ENCODE data around the gene ABCA5. TPM values are rescaled to one million over a fixed set of nuclear protein-coding genes. Genes with fewer than 3 reads are reported as not detected.

ABCA5 gene
- total RNA-seq, 2 donors from 2014 or later: 2.7 to 2.8 TPM

DNA sequence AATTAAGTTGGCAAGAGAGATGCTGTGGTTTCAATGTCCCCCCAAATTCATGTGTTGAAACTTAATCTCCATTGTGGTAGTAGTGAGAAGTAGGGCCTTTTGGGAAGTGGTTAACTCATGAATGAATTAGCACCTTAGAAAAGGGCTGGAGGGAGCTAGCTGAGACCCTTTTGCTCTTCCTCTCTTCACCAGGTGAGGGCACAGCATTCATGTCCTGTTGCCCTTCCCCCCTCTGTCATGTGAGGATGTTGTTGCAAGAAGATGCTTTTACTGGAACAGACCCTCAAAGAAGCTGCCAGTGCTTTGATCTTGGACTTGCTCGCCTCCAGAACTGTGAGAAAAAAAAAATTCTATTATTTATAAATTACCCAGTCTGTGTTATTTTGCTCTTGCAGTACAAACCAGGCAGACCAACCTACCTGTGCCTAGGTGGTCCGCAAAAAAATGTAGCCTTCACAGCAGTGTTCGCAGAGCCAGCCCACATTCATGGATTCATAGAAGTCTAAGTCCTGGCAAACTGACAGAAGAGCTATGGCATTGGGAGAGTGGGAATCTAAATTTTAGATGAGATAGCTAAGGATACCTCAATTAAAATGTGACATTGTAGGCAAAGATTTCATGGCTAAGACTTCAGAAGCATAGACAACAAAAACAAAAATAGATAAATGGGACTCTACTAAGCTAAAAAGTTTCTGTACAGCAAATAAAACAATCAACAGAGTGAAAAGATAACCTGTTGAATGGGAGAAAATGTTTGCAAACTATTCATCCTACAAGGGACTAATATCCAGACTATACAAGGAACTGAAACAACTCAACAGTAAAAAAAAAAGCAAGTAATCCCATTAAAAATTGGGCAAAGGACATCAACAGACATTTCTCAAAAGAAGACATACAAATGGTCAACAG is 32.0 kb upstream of the ABCA5 start:
- TF ChIP-seq, protein P1, sequence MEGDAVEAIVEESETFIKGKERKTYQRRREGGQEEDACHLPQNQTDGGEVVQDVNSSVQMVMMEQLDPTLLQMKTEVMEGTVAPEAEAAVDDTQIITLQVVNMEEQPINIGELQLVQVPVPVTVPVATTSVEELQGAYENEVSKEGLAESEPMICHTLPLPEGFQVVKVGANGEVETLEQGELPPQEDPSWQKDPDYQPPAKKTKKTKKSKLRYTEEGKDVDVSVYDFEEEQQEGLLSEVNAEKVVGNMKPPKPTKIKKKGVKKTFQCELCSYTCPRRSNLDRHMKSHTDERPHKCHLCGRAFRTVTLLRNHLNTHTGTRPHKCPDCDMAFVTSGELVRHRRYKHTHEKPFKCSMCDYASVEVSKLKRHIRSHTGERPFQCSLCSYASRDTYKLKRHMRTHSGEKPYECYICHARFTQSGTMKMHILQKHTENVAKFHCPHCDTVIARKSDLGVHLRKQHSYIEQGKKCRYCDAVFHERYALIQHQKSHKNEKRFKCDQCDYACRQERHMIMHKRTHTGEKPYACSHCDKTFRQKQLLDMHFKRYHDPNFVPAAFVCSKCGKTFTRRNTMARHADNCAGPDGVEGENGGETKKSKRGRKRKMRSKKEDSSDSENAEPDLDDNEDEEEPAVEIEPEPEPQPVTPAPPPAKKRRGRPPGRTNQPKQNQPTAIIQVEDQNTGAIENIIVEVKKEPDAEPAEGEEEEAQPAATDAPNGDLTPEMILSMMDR (conservative IDR thresholded peaks at IDR 0.05): peak; percentile 82
- H3K9me3 Mint-ChIP-seq: no peaks in the 10 kb centered on the region
- no peak overlapping the region for H3K9ac ChIP-seq (ENCODE audit: extremely low read depth, low read length, poor library complexity, severe bottlenecking)
- H3K27ac ChIP-seq (ENCODE audit: low read depth, low read length): no peak overlapping the region
- peak; percentile 91 for DNase-seq
- no peak overlapping the region for H3K4me3 Mint-ChIP-seq
- H3K36me3 Mint-ChIP-seq (ENCODE audit: low read depth): no peaks in the 10 kb centered on the region
- WGBS, 2 experiments (ENCODE audit: insufficient coverage in 1 of 2, insufficient read length in 1 of 2): 90 to 100% methylated on average over 2 of the region's 3 CpGs
- H3K4me3 ChIP-seq (ENCODE audit: low read length): no peak overlapping the region
- no peaks in the 10 kb centered on the region for H3K4me1 ChIP-seq (ENCODE audit: control insufficient read depth, insufficient read depth, low read length)
- peaks cover 4% of the 10 kb centered on the region for H3K4me1 Mint-ChIP-seq
- H3K9me3 ChIP-seq (ENCODE audit: control insufficient read depth, low read length): no peaks in the 10 kb centered on the region
- H3K27ac Mint-ChIP-seq: no peak overlapping the region
- no peaks in the 10 kb centered on the region for H3K27me3 ChIP-seq (ENCODE audit: control insufficient read depth, insufficient read depth, low read length, poor library complexity, severe bottlenecking)
- H3K27me3 Mint-ChIP-seq (ENCODE audit: insufficient read depth): no peaks in the 10 kb centered on the region
- no peaks in the 10 kb centered on the region for H3K36me3 ChIP-seq (ENCODE audit: control insufficient read depth, insufficient read depth, low read length)

DNA sequence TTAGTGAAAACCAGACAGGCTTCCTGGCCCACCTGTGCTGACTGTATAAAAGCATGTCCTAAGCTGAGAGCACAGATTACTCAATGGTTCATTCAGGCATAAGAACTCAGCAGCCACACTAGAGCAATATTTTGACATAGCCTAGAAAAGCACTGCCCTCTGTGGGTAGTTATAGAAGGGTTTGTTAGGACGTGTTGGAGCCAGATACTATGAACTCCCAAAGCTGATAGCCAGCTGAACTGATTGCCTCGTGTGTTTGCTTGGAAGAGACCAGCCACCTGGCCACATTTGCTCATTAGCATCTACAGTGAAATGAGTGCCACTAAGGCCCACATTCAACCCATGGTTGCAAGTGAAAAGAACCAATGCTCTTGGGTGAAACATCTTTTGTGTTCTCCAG is 30.8 kb upstream of the ABCA5 start:
- TF ChIP-seq, protein P1 (conservative IDR thresholded peaks at IDR 0.05): no peak
- Histone ChIP-seq H3K27me3 (ENCODE audit: control insufficient read depth, insufficient read depth, low read length, poor library complexity, severe bottlenecking) (no peaks in the 10 kb centered on the region), H3K4me1 (ENCODE audit: control insufficient read depth, insufficient read depth, low read length) (no peaks in the 10 kb centered on the region), H3K9me3 (ENCODE audit: control insufficient read depth, low read length) (no peaks in the 10 kb centered on the region), H3K4me3 (ENCODE audit: low read length) (no peak overlapping the region), H3K9ac (ENCODE audit: extremely low read depth, low read length, poor library complexity, severe bottlenecking) (no peak overlapping the region), H3K36me3 (ENCODE audit: control insufficient read depth, insufficient read depth, low read length) (no peaks in the 10 kb centered on the region), H3K27ac (ENCODE audit: low read depth, low read length) (no peak overlapping the region)
- H3K27ac Mint-ChIP-seq: no peak overlapping the region
- H3K4me1 Mint-ChIP-seq: peaks cover 4% of the 10 kb centered on the region
- 58 to 84% methylated on average over 2 of the region's 2 CpGs for WGBS, 2 experiments (ENCODE audit: insufficient coverage in 1 of 2, insufficient read length in 1 of 2)
- no peaks in the 10 kb centered on the region for H3K27me3 Mint-ChIP-seq (ENCODE audit: insufficient read depth)
- DNase-seq: peak; percentile 53
- no peaks in the 10 kb centered on the region for H3K9me3 Mint-ChIP-seq
- no peaks in the 10 kb centered on the region for H3K36me3 Mint-ChIP-seq (ENCODE audit: low read depth)
- H3K4me3 Mint-ChIP-seq: no peak overlapping the region

- Histone ChIP-seq H3K27me3 (ENCODE audit: control insufficient read depth, insufficient read depth, low read length, poor library complexity, severe bottlenecking) (no peaks in the 10 kb centered on the region), H3K9ac (ENCODE audit: extremely low read depth, low read length, poor library complexity, severe bottlenecking) (no peak overlapping the region), H3K27ac (ENCODE audit: low read depth, low read length) (no peak overlapping the region), H3K4me1 (ENCODE audit: control insufficient read depth, insufficient read depth, low read length) (no peaks in the 10 kb centered on the region), H3K9me3 (ENCODE audit: control insufficient read depth, low read length) (no peaks in the 10 kb centered on the region), H3K36me3 (ENCODE audit: control insufficient read depth, insufficient read depth, low read length) (no peaks in the 10 kb centered on the region), H3K4me3 (ENCODE audit: low read length) (no peak overlapping the region)
- peaks cover 4% of the 10 kb centered on the region for H3K4me1 Mint-ChIP-seq
- H3K27me3 Mint-ChIP-seq (ENCODE audit: insufficient read depth): no peaks in the 10 kb centered on the region
- WGBS, 2 experiments (ENCODE audit: insufficient coverage in 1 of 2, insufficient read length in 1 of 2): 92 to 99% methylated on average over 6 of the region's 7 CpGs
- H3K27ac Mint-ChIP-seq: no peak overlapping the region
- no peaks in the 10 kb centered on the region for H3K9me3 Mint-ChIP-seq
- no peak overlapping the region for H3K4me3 Mint-ChIP-seq
- TF ChIP-seq, protein P1 (conservative IDR thresholded peaks at IDR 0.05): no peak
- DNase-seq: no peak
- no peaks in the 10 kb centered on the region for H3K36me3 Mint-ChIP-seq (ENCODE audit: low read depth)
Measured at GRCh38 chr17:69356625-69357024, 29.7 kb upstream of the ABCA5 start.

Data from endodermal cell (in vitro differentiated cells).